Activated naive CD4-positive, alpha-beta T cell treated with anti-CD3 and anti-CD28 coated beads, Interleukin-2, amount 10 ng/mL, durations not matched to agents 7 days and 5 days (primary cell): ENCODE measurements around the gene KIR3DL3.
"Not testable (repeated sequence)": the region's sequence is repeated elsewhere in the genome, so short reads cannot be mapped to it uniquely, and the experiment has no call there.

Experiments used
- CTCF ChIA-PET: fragments of 350-600 bp; sonication (Branson Sonifier 250); formaldehyde crosslinking; loops from one replicate; lab custom pipeline; 2021; ENCODE audit warnings: antibody characterized with exemption; lab: Charles Lee
- DNase-seq: peaks from one replicate; pipeline ENCODE4 v3.0.0-alpha.2; 2020
- H3K27ac Mint-ChIP-seq: one replicate; pipeline ENCODE4 v1.8.0; 2021; ENCODE audit warnings: mild to moderate bottlenecking, moderate library complexity, mixed read lengths
- H3K27me3 Mint-ChIP-seq: one replicate; pipeline ENCODE4 v1.8.0; 2021; ENCODE audit warnings: mild to moderate bottlenecking, mixed read lengths
- H3K36me3 Mint-ChIP-seq: one replicate; pipeline ENCODE4 v1.8.0; 2021; ENCODE audit warnings: mixed read lengths
- H3K4me1 Mint-ChIP-seq: one replicate; pipeline ENCODE4 v1.8.0; 2021; ENCODE audit warnings: mixed read lengths
- H3K4me3 Mint-ChIP-seq: one replicate; pipeline ENCODE4 v1.8.0; 2021; ENCODE audit warnings: mild to moderate bottlenecking, moderate library complexity, mixed read lengths
- H3K9me3 Mint-ChIP-seq: one replicate; pipeline ENCODE4 v1.8.0; 2021; ENCODE audit warnings: mixed read lengths

Gene KIR3DL3

DNA sequence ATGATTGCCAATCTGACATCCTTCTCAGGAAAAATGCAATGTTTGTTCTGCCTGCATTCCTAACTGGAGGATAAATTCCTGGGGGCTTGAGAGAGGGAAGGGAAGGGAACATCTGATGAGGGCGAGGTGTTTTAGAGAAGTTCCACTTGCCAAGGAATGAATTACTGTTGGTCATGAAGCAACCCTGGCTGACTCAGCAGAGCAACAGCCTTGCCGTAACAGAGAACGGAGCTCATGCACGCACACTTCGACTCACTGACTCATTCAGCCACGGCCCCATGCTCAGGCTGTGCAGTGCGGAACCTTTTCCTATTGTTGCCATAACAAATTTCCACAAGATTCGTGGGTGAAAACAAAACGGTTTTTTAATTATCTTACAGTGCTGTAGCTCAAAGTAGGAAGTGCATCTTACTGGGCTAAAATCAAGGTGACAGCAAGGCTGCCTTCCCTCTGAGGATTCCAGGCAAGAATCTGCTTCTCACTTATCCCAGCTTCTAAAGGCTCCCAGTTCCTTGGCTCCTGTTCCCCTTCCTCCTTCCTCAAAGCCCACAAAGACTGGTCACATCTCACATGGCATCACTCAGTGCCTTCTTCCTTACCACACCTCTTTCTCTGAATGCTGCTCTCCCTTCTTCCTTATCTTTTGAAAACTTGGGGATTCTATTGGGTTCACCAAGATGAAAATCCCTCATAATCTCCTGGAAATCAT lies 23.5 kb downstream of the KIR3DL3 start:
- H3K4me1 Mint-ChIP-seq, H3K4me3 Mint-ChIP-seq, H3K27ac Mint-ChIP-seq, H3K27me3 Mint-ChIP-seq, H3K9me3 Mint-ChIP-seq, H3K36me3 Mint-ChIP-seq, DNase-seq, CTCF ChIA-PET: not testable (repeated sequence)

DNA sequence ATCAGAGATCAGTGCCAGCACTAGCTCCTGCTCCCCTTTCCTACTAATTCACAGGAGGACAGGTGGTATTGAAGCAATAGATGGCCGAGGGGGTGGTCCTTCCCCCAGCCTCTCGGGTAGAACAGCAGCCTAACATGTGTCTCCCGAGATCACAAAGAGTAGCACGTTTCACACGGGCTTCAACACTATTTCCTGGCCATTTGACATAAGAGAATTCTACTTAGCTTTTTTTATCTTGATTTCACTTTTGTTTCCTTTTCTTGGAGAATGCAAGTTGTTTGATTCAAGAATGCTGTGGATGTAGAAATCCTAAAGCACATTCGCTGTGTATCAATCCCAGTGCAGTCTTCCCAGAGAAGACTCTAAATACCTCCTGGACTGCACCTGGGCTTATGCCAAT lies 26.0 kb downstream of the KIR3DL3 start:
- DNase-seq, H3K36me3 Mint-ChIP-seq, H3K27me3 Mint-ChIP-seq, H3K4me3 Mint-ChIP-seq, CTCF ChIA-PET, H3K27ac Mint-ChIP-seq, H3K4me1 Mint-ChIP-seq, H3K9me3 Mint-ChIP-seq: not testable (repeated sequence)

DNA sequence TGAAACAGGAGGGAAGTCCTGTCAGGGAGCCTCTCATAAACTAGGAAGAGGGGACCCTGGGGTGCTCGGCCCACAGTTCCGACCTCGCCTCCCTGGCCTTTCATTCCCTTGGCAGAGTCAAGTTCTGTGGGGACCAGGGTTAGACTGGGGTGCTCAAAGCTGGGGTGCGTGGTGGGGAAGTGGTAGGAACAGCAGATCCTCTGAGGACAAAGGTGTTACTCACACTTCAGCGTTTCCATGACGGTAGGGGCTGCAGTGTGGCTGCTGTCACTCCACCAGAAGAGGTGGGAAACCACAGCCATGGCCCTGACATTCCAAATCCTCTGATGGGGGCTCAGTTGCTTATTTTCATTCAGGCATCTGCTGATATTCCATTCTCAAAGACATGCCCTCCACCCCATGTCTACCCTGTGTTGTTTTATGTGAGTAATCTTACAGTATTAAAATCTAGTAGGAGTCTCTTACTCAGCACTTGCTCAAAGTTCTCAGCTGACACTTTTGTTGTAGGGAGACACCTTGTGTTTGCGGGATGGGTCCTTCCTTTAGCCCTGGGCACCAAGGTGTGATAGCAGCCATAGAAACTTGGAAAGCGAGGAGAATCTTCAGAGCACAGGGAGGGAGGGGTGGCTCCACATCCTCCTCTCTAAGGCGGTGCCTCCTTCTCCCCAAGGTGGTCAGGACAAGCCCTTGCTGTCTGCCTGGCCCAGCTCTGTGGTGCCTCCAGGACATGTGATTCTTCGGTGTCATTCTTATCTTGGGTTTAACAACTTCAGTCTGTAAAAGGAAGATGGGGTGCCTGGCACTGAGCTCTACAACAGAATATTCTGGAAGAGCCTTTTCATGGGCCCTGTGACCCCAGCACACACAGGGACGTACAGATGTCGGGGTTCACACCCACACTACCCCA lies 32.2 kb downstream of the KIR3DL3 start:
- H3K4me3 Mint-ChIP-seq, H3K9me3 Mint-ChIP-seq, H3K27me3 Mint-ChIP-seq, DNase-seq, H3K4me1 Mint-ChIP-seq, H3K36me3 Mint-ChIP-seq, H3K27ac Mint-ChIP-seq: not testable (repeated sequence)
- CTCF ChIA-PET: interaction anchor here (0.8 kb wide), 1 partner anchor 81 kb away, joined by 5 read pairs; no protein-coding TSS in a partner anchor

- DNase-seq, H3K36me3 Mint-ChIP-seq, H3K9me3 Mint-ChIP-seq, CTCF ChIA-PET, H3K4me3 Mint-ChIP-seq, H3K4me1 Mint-ChIP-seq, H3K27ac Mint-ChIP-seq, H3K27me3 Mint-ChIP-seq: not testable (repeated sequence)
Measured at GRCh38 chr19:54758577-54758976, 34.3 kb downstream of the KIR3DL3 start.

DNA sequence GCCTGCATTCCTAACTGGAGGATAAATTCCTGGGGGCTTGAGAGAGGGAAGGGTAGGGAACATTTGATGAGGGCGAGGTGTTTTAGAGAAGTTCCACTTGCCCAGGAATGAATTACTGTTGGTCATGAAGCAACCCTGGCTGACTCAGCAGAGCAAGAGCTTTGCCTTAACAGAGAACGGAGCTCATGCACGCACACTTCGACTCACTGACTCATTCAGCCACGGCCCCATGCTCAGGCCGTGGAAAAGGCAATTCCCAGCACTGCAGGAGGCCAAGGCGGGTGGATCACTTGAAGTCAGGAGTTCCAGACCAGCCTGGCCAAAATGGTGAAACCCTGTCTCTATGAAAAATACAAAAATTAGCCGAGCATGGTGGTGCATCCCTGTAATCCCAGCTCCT lies 40.0 kb downstream of the KIR3DL3 start:
- H3K36me3 Mint-ChIP-seq, H3K4me3 Mint-ChIP-seq, DNase-seq, H3K9me3 Mint-ChIP-seq, H3K4me1 Mint-ChIP-seq, CTCF ChIA-PET, H3K27me3 Mint-ChIP-seq, H3K27ac Mint-ChIP-seq: not testable (repeated sequence)

DNA sequence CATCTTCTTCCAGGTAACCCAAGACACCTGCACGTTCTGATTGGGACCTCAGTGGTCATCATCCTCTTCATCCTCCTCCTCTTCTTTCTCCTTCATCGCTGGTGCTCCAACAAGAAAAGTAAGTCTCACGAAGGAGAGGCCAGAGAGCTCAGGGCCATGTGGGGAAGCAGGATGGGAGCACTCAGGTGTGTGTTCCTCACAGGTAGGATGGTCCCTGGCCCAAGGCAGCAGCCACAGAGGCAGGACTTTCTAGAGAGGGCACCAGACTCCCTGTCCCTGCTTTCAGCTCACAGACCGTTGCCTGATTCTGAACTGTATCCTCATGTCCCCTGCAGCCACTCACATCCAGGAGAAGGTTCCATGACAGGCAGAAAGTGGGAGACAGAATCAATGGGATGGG lies 42.2 kb downstream of the KIR3DL3 start:
- H3K9me3 Mint-ChIP-seq, H3K27ac Mint-ChIP-seq, H3K4me1 Mint-ChIP-seq, DNase-seq, H3K4me3 Mint-ChIP-seq, H3K36me3 Mint-ChIP-seq, H3K27me3 Mint-ChIP-seq, CTCF ChIA-PET: not testable (repeated sequence)

- CTCF ChIA-PET, H3K4me3 Mint-ChIP-seq, DNase-seq, H3K27ac Mint-ChIP-seq, H3K4me1 Mint-ChIP-seq, H3K9me3 Mint-ChIP-seq, H3K36me3 Mint-ChIP-seq, H3K27me3 Mint-ChIP-seq: not testable (repeated sequence)
Measured at GRCh38 chr19:54769646-54770045, 45.4 kb downstream of the KIR3DL3 start, which contains the start of gene KIR2DL1. KIR2DL1 (plus strand) TSS chr19:54769793; CDS start chr19:54769851, 58 bp downstream.

GRCh38 chr19:54770511-54770910 lies 46.3 kb downstream of the KIR3DL3 start:
- H3K27me3 Mint-ChIP-seq, H3K36me3 Mint-ChIP-seq, CTCF ChIA-PET, DNase-seq, H3K27ac Mint-ChIP-seq, H3K4me3 Mint-ChIP-seq, H3K4me1 Mint-ChIP-seq, H3K9me3 Mint-ChIP-seq: not testable (repeated sequence)

GRCh38 chr19:54771018-54771960 lies 47.0 kb downstream of the KIR3DL3 start:
- H3K4me1 Mint-ChIP-seq, H3K36me3 Mint-ChIP-seq, H3K27me3 Mint-ChIP-seq, H3K27ac Mint-ChIP-seq, CTCF ChIA-PET, H3K4me3 Mint-ChIP-seq, H3K9me3 Mint-ChIP-seq, DNase-seq: not testable (repeated sequence)

GRCh38 chr19:54772666-54773065 lies 48.4 kb downstream of the KIR3DL3 start:
- DNase-seq, H3K27ac Mint-ChIP-seq, CTCF ChIA-PET, H3K4me1 Mint-ChIP-seq, H3K27me3 Mint-ChIP-seq, H3K4me3 Mint-ChIP-seq, H3K9me3 Mint-ChIP-seq, H3K36me3 Mint-ChIP-seq: not testable (repeated sequence)

- H3K27ac Mint-ChIP-seq, H3K27me3 Mint-ChIP-seq, H3K4me1 Mint-ChIP-seq, CTCF ChIA-PET, H3K9me3 Mint-ChIP-seq, H3K36me3 Mint-ChIP-seq, H3K4me3 Mint-ChIP-seq, DNase-seq: not testable (repeated sequence)
Measured at GRCh38 chr19:54775095-54775815, 51.0 kb downstream of the KIR3DL3 start.

- H3K27ac Mint-ChIP-seq, DNase-seq, H3K9me3 Mint-ChIP-seq, CTCF ChIA-PET, H3K4me1 Mint-ChIP-seq, H3K27me3 Mint-ChIP-seq, H3K4me3 Mint-ChIP-seq, H3K36me3 Mint-ChIP-seq: not testable (repeated sequence)
Measured at GRCh38 chr19:54775830-54776229, 51.6 kb downstream of the KIR3DL3 start.

- H3K27me3 Mint-ChIP-seq, H3K9me3 Mint-ChIP-seq, H3K36me3 Mint-ChIP-seq, CTCF ChIA-PET, H3K4me1 Mint-ChIP-seq, H3K4me3 Mint-ChIP-seq, H3K27ac Mint-ChIP-seq, DNase-seq: not testable (repeated sequence)
Measured at GRCh38 chr19:54777851-54778250, 53.6 kb downstream of the KIR3DL3 start.

- H3K27ac Mint-ChIP-seq, CTCF ChIA-PET, H3K4me1 Mint-ChIP-seq, DNase-seq, H3K4me3 Mint-ChIP-seq, H3K36me3 Mint-ChIP-seq, H3K9me3 Mint-ChIP-seq, H3K27me3 Mint-ChIP-seq: not testable (repeated sequence)
Measured at GRCh38 chr19:54778896-54779295, 54.7 kb downstream of the KIR3DL3 start.
